HG03060 (cell line): Measurements from ENCODE around the gene KCNK3.
"Not testable (repeated sequence)": the region's sequence is repeated elsewhere in the genome, so short reads cannot be mapped to it uniquely, and the experiment has no call there.

Experiments
- ATAC-seq: cut with Tn5 transposase; IDR thresholded peaks from one replicate; pipeline ENCODE4 v1.9.1; 2021; ENCODE audit warnings: low read depth, moderate number of reproducible peaks; ENCODE audit not compliant: unreplicated experiment

KCNK3 gene

DNA sequence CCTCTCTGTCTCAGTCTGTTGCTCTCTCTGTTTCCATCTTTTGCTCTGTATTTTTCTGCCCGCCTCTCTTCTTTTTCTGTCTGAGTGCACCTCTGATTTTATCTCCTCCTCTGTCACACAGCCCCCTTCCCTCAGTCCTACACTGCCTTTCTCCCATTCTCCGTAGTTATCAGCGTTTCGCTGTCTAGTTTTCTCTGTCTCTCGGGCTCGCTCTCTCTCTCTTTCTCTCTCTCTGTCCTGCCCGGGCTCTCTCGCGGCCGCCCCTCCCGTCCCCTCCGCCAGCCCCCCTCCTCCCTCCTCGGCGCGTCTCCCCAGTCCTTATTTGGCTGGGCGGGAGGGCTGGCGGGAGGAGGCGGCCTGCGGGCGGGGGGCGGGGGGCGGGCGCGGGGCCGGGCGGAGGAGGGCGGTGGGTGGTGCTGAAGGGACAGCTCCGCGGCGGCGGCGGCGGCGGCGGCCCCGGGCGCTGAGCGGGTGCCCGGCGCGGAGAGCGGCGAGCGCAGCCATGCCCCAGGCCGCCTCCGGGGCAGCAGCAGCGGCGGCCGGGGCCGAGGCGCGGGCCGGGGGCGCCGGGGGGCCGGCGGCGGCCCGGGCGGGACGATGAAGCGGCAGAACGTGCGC lies at the start of gene KCNK3:
KCNK3 (plus strand) TSS at position 444 of the 618 bp plus-strand sequence; CDS start at position 598, 154 bp downstream.
- ATAC-seq, result no peak

DNA sequence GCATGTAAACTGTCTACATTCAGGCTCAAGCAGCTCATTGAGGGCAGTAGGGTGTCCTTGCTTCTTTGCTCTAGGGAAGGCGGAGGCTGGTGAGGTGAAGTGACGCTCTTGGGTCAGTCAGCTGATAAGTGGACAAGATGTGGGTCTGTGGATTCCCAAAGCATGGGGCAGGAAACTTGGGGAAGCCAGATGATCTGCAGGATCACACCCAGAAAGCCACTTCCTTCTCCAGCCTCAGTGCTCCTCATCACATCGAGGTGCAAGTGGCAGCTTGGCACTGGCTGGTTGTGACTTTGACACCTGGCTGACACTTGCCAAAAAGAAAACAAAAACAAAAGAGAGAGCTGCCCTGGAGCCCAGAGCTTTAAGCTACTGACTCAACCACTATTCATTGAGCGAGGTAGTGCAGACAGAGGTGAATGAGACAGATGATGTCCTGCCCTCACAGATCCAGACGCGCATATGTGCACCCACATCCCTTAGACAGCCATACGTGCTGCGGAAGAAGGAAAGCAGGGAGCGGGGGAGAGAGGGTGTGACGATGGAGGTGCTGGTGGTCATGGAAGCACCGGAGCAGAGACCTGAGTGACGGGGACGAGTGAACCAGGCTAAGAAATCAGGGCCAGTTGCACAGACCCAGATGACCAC lies 48.2 kb upstream of the KCNK3 start:
- no peak for ATAC-seq

DNA sequence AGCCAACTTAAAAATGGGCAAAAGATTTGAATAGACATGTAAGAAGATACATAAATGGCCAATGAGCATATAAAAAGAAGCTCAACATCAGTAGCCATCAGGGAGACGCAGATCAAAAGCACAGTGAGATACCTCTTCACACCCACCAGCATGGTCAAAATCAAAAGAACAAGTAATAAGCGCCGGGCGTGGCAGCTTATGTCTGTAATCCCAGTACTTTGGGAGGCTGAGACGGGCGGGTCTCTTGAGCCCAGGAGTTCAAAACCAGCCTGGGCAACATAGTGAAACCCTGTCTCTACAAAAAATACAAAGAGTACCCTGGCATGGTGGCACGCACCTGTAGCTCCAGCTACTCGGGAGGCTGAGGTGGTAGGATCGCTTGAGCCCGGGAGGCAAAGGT lies 46.8 kb upstream of the KCNK3 start:
- ATAC-seq, result no peak

DNA sequence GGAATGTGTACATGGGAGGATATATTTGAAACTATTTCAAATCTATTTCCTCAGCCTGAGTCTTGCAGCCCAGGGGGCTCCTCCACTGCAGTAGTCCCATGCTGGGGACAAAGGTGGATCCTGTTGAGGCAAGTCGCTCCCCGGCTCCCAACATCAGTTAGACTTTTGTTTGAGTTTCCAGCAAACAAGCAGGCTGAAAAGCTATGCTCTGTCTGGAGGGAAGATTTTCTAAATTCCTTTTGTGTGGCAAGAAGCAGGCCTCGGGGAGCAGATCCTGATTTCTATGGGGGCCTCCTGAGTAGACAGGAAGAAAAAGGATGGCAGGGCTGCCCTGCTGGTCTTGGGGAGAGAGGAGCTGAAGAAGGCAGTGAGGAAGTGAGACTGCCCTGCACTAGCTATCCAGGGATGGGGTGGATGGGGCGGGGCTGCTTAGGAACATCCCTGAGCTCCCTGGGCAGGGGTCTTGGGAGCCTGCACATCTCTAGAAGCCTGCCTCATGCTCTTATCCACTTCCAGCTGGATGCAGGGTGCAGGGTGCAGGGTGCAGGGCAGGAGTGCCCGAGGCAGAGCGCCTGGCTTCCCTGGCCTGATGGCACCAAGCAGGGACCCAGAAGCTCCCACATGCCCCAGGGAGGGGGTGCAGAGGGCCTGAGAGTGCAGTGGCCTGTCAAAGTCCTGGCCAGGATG lies 45.4 kb upstream of the KCNK3 start:
- no peak for ATAC-seq

DNA sequence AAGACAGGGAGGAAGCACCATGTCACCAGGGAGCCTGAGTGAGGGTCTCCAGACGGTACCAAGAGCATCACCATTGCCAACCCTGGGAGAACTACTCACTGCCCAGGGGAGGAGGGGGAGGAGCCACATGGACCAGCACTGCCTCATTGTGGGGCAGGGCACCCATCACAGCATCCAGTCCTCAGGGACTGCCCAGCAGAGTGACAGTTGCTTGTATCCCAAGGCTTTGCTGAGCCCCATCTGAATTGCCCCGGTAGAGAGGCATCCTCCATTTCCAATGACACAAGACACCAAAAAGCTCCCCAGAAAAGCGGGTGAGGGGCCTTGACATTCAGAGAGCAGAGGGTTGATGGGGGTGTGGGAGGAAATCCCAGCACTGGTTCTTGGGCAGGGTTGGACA lies 44.5 kb upstream of the KCNK3 start:
- ATAC-seq, result no peak

DNA sequence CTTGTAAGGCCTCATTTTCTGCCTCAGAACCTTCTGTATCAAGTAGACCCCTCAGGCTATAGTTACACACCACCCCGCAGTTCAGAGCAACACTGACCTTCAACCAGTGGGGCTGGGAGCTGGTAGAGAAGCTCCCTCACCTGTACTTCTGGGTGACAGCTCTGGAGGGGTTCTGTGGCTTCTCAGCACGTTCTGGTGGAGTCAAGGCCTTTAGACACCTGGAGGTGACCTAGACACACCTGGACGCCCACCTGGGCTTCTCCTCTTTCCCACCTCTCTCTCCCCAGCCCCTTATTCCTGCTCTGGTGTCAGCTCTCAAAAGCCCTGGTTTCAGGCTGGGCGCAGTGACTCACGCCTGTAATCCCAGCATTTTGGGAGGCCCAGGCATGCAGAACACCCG lies 44.0 kb upstream of the KCNK3 start:
- ATAC-seq, result no peak

DNA sequence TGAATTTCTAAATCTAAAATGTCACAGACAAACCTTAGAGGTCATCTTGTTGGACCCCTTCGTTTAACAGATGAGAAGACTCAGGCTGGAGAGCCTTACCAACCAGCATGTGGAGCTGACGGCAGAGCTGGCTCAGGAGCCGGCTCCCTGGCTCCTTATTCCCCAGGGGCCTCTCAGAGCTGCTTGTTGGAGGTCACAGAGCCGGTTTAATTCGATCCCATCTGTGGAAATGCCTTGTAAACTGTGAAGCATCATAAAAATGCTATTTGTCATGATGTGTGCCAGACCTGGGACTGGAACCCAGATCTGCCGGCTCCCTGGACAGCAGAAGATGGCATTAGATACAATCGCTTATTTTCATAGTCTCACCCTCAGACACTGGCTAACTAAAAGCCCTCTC lies 43.2 kb upstream of the KCNK3 start:
- ATAC-seq, result no peak

DNA sequence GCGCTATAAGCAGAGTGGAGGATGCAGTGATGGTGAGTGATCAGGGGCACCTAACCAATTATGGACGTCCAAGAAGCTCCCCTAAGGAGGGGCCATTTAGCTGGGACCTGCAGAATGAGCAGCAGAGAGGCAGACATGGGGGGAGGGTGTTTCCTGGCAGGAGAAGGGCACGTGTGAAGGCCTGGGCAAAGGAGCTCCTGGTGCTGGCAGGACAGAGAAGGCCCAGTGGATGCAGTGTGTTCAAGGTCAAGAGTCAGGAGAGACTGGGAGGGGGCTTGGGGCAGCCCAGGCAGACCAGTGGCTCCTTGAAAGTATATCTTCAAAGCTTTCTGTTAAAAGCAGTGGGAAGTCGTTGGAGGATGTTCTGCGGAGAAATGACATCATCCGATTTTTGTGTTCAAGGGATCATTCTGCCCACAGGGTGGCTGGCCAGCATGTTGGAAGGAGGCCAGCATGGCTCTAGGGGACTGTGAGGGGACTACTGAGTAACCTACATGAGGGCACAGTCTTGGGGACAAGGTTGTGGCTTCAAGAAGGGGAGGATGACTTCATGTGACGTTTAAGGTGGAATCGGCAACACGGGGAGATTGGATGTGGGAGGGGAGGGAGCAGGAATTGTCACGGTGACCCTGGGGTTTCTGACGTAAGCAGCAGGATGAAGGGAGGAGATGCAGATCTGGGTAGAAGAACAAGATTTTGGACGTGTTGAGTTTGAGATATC lies 42.4 kb upstream of the KCNK3 start:
- ATAC-seq, result no peak

DNA sequence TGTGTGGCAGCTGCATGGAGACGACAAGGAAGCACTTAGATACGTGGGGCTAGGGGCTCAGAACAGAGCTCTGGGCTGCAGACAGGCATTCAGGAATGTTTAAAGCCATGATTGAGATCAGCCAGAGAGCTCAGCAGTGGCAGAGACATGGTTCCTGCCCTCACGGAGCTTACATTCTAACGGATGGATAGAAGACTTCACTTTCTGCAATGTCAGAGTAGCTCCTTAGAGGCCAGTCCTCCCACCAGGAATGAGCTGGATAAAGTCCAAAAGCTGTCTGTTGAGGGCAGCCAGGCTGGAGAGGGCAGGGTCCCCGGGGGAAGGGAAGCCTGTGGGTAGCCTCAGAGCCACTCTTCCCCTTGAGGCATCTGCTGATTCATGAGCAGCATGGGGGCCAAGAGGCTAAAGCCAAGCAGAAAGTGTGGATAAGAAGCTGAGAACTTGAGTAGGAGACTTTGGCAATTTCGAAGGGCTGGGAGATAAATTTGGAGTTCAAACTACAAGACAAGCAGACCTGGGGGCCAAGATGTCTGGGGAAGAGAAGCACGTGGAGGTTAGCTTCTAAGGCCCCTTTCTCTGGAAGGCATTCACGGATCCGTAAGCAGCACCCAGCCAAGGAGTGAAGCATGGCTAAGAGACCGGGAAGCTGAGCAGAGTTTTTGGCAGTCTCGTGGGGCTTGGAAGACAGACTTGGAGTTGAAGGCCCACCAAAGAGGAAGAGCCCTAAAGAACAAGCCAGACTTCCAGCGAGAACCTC lies 41.6 kb upstream of the KCNK3 start:
- no peak for ATAC-seq

DNA sequence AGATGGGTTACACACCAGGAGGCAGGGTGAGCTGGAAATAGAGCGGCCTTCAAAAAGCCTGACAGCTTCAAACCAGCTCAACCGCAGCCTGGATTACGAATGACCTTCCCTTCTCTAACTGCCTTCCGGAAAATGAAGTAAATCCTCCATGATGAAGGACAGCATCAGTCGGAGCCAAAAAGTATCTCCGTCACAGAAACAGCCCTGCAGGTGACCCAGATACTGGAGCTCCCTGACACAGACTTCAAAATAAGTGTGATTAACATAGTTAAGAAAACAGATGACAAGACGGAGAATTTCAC lies 41.1 kb upstream of the KCNK3 start:
- ATAC-seq, result no peak

DNA sequence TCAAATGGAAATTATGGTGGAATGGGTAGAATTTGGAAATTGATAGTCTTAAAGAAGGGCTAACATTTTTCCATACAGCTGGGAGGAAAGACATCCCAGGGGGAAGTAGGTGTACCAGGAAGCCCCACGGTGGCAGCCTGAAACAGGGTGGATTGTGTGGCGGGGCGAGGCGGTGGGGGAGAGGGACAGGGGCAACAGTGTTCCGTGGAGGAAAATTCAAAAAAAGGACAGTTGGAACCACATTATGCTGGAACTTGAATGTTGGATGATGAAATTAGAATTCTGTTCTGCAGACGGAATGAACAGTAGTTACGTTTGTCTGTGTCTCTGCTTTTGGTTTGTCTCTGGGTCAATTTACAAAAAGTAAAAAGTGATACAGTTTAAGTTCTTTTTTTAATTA lies 40.7 kb upstream of the KCNK3 start:
- no peak for ATAC-seq

DNA sequence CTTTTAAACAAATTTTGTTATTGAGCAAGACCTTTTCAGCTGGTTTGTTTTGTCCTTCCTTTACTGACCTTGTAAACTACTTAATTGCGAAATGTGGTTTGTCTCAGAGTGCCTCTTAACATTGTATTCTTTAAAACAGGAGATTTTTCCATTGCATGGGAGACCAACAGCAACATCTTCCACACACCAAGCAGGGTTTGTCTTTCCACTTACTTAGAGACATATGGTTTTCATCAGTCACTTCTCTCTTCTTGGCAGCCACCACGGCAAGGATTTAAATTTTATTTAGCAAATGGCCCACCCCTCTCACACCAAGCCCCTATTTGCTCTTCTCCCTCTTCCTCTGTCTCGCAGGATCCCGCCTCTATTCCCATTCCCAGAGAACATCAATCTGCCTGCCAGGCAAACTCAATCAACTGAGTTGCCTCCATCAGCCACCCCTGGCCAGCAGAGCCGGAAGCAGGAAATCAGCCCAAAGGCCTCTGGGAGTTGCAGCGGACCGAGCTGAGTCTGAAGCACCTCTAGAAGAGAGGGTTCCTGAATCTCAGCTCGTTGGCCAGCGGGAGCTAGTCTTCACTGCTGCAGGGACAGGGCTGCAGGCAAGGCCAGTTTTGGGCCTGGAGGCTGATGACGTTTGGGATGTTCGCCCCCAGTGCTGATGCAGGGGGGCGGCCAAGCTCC lies 40.0 kb upstream of the KCNK3 start:
- no peak for ATAC-seq

DNA sequence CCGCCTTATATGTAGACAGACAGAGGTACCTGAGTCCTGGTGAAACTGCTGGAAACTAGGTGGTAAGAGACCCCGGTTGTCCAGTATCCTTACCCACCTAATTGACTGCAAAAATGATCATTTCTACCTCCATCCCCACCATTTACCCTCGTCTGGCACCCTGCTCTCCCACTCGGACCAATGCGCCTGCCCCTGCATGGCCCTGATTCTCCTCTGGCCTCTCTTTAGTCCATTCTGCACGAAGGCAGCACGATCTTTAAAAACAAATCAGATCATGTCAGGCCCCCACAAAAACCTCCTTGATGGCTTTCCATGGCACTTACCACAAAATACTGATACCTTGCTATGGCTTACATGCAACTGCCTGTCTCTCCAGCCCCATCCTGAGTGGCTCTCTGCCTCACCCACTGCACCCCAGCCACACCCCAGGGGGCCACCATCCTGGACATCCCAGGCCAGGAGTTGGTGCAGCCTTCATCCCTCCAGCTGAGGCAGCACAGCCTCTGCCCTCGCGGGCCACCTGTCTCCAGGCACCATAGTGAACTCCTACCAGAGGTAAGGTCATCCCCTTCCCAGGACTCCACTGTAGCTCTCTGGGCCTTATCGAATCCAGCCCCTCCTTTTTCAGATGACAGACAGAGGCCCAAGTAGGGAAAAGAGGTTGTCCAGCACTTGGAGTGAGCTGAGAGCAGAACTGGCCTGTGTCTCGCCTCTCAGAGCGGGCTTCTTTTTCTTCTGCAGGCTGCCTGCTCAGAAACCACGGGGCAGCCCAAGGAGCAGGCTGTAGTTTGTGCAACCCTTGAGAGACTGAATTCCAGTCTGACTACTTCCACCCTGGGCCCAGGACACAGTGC lies 39.1 kb upstream of the KCNK3 start:
- ATAC-seq, result no peak

DNA sequence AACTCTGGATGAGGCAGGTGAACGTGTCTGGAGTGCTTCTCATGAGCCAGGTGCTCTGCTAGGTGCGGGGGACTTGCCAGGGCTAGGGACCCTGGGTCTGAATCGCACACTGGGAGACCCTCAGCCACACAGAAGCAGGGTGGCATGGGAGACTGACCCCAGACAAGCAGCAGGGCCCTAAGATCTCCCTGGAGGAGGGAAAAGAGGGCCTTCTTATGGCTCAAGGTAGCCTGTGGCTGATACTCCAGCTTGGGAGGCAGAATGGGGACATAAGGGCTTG lies 38.5 kb upstream of the KCNK3 start:
- ATAC-seq, result no peak

DNA sequence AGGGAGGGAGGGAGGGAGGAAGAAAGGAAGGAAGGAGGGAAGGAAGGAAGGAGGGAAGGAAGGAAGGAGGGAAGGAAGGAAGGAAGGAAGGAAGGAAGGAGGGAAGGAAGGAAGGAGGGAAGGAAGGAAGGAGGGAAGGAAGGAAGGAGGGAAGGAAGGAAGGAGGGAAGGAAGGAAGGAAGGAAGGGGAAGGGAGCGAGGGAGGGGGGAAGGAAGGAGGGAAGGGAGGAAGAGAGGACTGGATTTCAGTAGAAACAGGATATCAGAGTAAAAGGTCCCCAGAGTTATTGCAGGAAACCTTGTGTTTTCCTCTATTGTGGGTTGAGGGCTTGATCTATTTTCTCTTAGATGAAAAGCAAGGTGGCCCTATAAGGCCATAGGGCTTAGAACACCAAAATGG lies 37.4 kb upstream of the KCNK3 start:
- not testable (repeated sequence) for ATAC-seq

DNA sequence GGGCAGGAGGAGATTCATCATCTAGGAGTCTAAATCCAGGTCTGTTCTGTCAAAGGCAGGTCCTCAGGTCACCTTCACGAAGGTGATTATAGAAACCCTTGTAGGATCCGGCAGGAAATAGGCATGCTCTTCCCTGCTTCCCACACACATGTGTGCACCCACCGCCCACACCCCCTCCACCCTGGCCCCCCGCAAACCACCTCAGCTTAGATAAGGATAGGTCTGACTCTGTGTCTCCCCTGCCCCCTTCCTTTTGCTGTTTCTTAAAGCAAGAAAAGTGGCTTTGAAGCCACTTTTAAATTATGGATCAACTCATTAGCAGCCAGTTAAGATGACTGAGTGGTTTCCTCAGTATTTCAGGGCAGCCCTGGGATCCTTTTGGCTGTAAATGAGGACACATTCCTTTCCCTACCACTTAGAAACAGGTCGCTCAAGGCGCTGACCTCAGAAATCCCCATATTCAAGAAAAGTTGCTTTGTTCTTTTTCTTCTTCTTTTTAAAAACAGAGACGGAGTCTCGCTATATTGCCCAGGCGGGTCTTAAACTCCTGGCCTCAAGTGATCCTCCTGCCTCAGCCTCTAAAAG lies 36.8 kb upstream of the KCNK3 start:
- no peak for ATAC-seq

DNA sequence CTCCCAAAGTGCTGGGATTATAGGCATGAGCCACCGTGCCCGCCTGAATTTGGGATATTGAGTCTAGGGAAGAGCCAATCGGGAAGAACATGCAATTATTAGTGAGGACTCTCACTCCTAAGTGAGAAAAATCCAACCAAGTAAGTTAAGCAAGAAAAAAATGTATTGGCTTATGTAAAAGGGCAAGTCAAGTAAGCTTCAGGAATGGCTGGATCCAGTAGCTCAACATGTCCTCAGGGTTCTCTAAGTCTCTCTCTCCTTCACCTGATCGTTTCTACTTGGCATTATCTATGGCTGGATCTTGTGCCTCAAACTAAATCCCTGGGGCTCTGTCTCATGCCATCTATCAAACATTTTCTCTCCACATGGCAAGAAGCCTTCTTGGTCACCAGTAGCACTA lies 35.3 kb upstream of the KCNK3 start:
- ATAC-seq, result no peak

DNA sequence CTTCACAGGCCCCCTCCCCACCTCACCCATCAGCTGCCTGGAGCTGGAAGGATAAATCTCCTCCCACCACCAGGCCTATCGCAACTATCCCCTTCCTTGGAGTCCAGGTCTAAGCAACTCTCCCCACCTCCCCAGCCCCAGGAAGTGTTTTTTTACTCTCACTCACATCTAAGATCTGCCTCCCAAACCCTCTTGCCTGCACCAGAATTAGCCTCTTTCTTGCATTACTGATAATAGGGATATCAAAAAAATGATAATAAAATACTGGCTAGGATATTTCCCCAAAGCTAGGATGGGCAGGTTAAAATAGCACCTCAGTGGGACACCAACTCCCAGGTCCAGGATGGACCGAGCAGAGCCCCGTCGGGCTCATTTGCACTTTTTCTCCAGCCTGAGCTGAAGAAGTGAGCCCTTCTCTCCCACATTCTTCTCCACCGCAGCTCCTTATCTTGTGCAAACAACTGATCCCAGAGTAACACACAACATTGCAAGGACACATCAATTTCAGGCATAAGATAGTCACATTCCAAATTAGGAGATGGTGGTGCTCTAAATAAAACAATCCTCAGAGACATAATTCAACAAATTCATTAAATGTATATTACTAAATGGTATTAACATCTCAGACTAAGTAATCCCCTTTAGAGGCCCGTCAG lies 33.7 kb upstream of the KCNK3 start:
- ATAC-seq, result no peak
